BE2C (cell line): ENCODE measurements around the gene TNMD.

Experiments used
- DNase-seq: peaks from one replicate; pipeline ENCODE4 v3.0.0-alpha.2; 2020
- H3K27me3 ChIP-seq: fragments of 250-450 bp; sonication (Bioruptor Pico); 2 replicates; pipeline ENCODE4 v1.5.1; 2020; ENCODE audit warnings: mild to moderate bottlenecking
- H3K36me3 ChIP-seq: fragments of 250-450 bp; sonication (Bioruptor Pico); 2 replicates; pipeline ENCODE4 v1.5.1; 2020; ENCODE audit warnings: mild to moderate bottlenecking
- H3K4me1 ChIP-seq: fragments of 250-450 bp; sonication (Bioruptor Pico); 2 replicates; pipeline ENCODE4 v1.5.1; 2020
- H3K4me3 ChIP-seq: 2 replicates; pipeline ENCODE4 v1.5.1; 2011; ENCODE audit warnings: low read depth, low read length
- H3K9me3 ChIP-seq: fragments of 250-450 bp; sonication (Bioruptor Pico); 2 replicates; pipeline ENCODE4 v1.5.1; 2020
- TF ChIP-seq, protein P1 (sequence below): IDR thresholded peaks from 2 replicates; pipeline ENCODE4 v1.5.1; 2012; ENCODE audit warnings: mild to moderate bottlenecking, low read depth, low read length

Gene TNMD

DNA sequence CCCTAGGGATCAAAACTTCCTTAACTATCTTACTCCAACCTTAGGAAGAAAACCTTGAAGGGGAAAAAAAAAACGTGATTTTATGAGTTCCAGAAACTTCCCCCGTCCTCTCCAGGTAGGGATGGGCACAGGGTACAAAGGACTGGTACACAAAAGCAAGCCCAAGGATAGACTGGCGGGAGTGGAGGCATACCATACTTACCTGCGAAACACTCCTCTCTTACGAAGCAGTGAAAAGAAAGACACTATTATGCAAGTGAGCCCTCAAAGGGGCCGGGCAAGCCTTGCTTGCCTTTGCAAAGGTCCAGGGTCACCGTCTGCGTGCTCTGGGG, 51.2 kb downstream of the TNMD start:
- peak overlapping the region; percentile 77 for H3K4me3 ChIP-seq
- TF ChIP-seq, protein P1, sequence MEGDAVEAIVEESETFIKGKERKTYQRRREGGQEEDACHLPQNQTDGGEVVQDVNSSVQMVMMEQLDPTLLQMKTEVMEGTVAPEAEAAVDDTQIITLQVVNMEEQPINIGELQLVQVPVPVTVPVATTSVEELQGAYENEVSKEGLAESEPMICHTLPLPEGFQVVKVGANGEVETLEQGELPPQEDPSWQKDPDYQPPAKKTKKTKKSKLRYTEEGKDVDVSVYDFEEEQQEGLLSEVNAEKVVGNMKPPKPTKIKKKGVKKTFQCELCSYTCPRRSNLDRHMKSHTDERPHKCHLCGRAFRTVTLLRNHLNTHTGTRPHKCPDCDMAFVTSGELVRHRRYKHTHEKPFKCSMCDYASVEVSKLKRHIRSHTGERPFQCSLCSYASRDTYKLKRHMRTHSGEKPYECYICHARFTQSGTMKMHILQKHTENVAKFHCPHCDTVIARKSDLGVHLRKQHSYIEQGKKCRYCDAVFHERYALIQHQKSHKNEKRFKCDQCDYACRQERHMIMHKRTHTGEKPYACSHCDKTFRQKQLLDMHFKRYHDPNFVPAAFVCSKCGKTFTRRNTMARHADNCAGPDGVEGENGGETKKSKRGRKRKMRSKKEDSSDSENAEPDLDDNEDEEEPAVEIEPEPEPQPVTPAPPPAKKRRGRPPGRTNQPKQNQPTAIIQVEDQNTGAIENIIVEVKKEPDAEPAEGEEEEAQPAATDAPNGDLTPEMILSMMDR = no peak
- H3K9me3 ChIP-seq = no peaks in the 10 kb centered on the region
- H3K27me3 ChIP-seq = no peaks in the 10 kb centered on the region
- H3K36me3 ChIP-seq = no peaks in the 10 kb centered on the region
- no peaks in the 10 kb centered on the region for H3K4me1 ChIP-seq
- no peak for DNase-seq

GRCh38 chrX:100636321-100636991, 51.7 kb downstream of the TNMD start, which contains the start of gene TSPAN6:
Gene TSPAN6 (minus strand): TSS chrX:100636806. CDS start chrX:100636694, 112 bp downstream.
- Histone ChIP-seq H3K4me1 (no peaks in the 10 kb centered on the region), H3K9me3 (no peaks in the 10 kb centered on the region), H3K4me3 (peak within 1 kb of the TSS; percentile 77), H3K36me3 (no peaks in the 10 kb centered on the region), H3K27me3 (no peaks in the 10 kb centered on the region)
- peak; percentile 82 for DNase-seq
- TF ChIP-seq, protein P1 = peak; percentile 57

- no peak for DNase-seq
- TF ChIP-seq, protein P1 = no peak
- Histone ChIP-seq H3K4me3 (no peak overlapping the region), H3K9me3 (no peaks in the 10 kb centered on the region), H3K27me3 (no peaks in the 10 kb centered on the region), H3K4me1 (no peaks in the 10 kb centered on the region), H3K36me3 (no peaks in the 10 kb centered on the region)
These were observed 57.6 kb downstream of the TNMD start for GRCh38 chrX:100642290-100642689.

GRCh38 chrX:100643212-100643611, 58.5 kb downstream of the TNMD start:
- no peaks in the 10 kb centered on the region for H3K9me3 ChIP-seq

GRCh38 chrX:100643956-100644860, 59.5 kb downstream of the TNMD start, which contains the start of gene SRPX2:
Gene SRPX2 (plus strand): TSS chrX:100644199. CDS start chrX:100646323, 2,124 bp downstream.
- no peaks in the 10 kb centered on the region for H3K4me1 ChIP-seq
- TF ChIP-seq, protein P1 = no peak
- H3K4me3 ChIP-seq = no peak within 1 kb of the TSS
- H3K9me3 ChIP-seq = no peaks in the 10 kb centered on the region
- no peaks in the 10 kb centered on the region for H3K27me3 ChIP-seq
- no peak for DNase-seq
- H3K36me3 ChIP-seq = no peaks in the 10 kb centered on the region

More at GRCh38 chrX:100643212-100643611, 58.5 kb downstream of the TNMD start:
- no peaks in the 10 kb centered on the region for H3K27me3 ChIP-seq
- H3K4me1 ChIP-seq = no peaks in the 10 kb centered on the region
- no peaks in the 10 kb centered on the region for H3K36me3 ChIP-seq
- DNase-seq = no peak
- TF ChIP-seq, protein P1 = no peak
- no peak overlapping the region for H3K4me3 ChIP-seq
